Epidermal melanocyte (primary cell): Measurements from ENCODE around the gene BPIFB6.

Experiments
- DNase-seq: peaks from one replicate; pipeline ENCODE4 v3.0.0; 2011; ENCODE audit warnings: low spot score; ENCODE audit not compliant: insufficient read length

Gene BPIFB6

GRCh38 chr20:33059741-33060390 lies 28.4 kb downstream of the BPIFB6 start:
- no peak for DNase-seq

DNA sequence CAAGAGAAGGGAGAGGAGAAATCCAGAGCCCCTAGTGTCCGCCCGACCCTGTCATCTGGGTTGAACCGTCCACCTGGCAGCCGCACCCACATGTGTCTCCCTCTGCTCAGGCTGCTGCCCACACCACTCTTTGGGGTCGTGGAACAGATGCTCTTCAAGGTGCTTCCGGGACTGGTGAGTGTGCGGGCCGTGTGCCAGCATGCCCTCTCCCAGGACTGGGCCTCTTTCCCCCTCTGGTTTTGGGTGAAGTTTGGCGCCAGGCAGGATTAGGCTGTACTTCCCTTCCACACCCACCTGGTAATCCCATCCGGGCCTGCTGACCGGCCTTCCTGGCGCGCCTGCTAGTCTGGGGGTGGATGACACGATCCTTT lies 30.2 kb downstream of the BPIFB6 start:
- DNase-seq: no peak

- no peak for DNase-seq
Observed at GRCh38 chr20:33062105-33062824, 30.8 kb downstream of the BPIFB6 start.

GRCh38 chr20:33062825-33063149 lies 31.3 kb downstream of the BPIFB6 start:
- DNase-seq: no peak

DNA sequence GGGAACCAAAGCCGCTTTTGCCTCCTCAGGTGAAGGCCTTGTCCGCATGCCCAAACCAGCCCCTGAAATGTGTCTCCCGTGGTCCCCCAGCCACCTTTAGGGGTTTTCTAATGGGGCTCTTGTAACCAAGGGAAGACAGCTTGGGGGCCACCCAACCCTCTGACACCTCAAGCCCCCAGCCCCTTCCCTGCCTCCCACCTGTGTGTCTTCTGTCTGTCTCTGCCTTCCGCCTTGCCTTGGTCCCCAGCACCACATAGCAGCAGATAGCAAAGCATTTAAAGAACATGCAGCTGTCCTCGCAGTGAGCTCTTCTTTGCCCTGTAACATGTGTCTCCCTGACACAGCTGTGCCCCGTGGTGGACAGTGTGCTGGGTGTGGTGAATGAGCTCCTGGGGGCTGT lies 31.8 kb downstream of the BPIFB6 start:
- DNase-seq: no peak

DNA sequence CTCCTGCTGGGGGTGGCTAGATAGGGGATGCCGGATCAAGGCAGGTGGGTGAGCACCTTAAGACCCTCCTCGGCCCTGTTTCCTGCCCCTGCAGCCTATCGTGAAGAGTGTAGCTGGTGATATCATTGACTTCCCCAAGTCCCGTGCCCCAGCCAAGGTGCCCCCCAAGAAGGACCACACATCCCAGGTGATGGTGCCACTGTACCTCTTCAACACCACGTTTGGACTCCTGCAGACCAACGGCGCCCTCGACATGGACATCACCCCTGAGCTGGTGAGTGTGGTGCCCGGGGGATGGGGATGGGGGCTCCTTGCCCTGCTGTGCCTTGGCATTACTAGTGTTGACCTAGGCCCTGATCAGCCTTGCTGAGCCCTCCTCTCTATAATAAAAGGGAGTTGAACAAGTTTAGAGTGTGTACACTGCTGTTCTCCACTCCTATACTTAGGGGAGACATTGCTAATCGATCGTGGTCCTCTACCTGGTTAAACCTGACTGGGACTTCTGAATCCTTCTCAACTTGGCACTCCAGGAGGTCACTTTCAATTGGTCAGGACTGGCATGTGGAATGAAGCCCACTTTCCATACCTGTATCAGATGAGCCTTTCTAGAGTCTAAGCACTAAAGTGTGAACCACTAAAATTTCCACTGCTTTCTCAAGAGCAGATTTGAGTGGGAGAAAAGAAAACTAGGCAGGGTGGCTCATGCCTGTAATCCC lies 33.3 kb downstream of the BPIFB6 start:
- no peak for DNase-seq

DNA sequence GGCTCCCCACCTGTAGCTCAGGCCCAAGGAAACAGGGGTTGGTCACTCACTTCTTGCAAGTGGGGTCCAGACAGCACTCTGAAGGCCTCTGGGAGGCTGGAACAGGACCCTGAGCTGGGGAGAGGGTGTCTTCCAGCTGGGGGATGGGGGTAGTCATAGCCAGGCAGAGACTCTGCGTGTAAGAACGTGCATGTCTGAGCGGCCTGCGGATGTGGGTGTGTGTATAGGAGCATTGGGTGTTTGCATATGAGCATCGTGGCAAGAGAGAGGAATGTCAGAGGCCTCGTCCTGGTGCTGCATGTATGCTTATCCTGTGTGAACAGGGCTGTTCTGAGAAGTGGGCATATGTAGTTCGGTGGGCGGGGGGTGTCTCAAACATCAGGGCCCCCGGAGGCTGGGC lies 34.3 kb downstream of the BPIFB6 start:
- DNase-seq: no peak

GRCh38 chr20:33067806-33068205 lies 36.4 kb downstream of the BPIFB6 start:
- DNase-seq: no peak

DNA sequence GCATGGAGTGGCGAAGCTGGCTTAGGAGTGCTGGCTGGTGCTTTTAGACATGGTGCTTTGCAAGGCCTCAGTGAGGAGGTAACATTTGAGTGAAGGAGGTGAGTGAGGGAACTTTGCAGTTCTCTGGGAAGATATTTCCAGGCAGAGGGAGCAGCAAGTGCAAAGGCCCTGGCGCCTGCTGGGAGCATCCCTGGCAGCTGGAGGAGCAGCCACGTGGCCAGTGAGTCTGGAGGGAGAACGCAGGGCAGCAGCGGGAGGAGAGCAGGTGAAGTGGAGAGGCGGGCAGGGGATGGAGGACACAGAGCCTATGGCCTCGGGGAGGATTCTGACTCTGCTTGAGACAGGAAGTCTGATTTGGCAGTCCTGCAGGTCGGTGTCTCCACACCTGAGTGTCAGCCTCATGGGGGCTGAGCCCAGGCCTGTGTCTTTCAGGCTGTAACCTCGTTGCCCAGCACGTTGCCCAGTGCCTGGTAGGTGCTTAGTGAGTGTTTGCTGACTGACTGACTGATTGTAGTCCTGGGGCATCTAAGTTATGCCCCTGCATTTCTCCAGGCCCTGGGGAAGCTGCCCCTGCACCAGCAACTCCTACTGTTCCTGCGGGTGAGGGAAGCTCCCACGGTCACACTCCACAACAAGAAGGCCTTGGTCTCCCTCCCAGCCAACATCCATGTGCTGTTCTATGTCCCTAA lies 36.9 kb downstream of the BPIFB6 start:
- DNase-seq: no peak

DNA sequence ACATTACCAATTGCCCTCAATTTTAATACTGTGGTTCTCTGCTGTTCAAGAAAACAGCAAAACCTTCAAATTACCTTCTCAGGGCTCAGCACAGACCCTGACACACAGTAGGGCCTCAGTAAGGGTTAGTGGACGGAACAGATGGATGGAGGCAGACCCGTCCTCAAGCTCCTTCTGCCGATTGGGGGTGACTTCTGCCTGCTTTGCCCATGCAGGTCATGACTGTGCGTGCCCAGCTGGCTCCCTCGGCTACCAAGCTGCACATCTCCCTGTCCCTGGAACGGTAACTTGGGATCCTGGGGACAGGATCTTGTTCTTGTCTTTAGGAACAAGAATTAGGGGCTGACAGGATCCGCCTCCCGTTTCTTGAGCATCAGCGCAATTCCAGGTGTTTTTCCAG lies 38.2 kb downstream of the BPIFB6 start:
- no peak for DNase-seq

- DNase-seq: no peak
Observed at GRCh38 chr20:33070111-33071053, 38.9 kb downstream of the BPIFB6 start.

- DNase-seq: no peak
Observed at GRCh38 chr20:33071198-33071597, 39.8 kb downstream of the BPIFB6 start.

DNA sequence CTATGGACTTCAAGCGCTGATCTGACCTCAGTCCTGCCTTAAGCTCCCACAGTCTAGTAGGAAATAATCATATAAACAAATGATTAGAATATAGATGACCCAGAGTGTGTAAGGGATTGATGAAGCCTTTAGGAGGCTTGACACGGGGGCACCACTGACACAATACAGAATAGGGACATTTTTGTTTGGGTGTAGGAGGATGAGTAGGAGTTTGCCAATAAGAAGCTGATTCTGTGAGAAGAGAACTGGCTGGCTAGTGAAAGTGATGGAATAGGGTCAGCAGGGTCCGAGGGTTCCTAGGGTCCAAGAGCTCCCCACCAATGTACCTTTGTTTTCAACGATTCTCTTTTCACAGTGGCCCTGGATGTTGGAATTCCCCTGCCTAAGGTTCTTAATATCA lies 40.9 kb downstream of the BPIFB6 start:
- no peak for DNase-seq

GRCh38 chr20:33072813-33073212 lies 41.4 kb downstream of the BPIFB6 start:
- DNase-seq: no peak

DNA sequence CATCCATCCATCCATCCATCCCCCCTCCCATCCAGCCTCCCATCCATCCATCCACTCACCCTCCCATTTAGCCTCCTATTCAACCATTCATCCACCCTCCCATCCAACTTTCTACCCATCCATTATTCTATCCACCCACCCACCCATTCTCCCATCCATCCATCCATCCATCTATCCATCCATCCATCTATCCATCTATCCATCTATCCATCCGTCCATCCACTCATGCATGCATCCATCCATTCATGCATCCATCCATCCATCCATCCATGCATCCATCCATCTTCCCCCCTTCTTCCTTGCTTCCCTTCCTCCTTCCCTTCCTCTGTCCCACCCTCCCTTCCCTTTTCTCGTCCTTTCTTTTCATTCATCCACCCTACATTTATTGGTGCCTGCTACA lies 43.2 kb downstream of the BPIFB6 start:
- DNase-seq: no peak

DNA sequence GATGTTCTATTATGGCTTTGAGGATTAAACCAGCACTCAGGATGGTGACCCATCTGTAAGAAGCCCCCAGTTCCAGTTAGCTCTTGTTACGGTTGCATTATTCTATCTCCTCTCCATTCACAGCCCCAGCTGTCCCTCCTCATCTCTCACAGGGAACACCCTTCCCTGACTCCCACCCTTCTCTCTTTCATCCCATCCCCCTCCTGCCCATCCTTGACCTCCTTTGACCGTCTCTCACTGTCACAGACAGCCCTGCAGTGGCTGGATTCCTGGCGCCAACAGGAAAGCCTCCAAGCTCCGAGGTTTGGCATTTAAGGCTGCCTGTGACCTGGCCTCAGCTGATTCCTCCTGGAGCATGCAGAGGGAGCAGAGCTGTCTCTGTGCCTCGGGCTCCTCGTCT lies 43.8 kb downstream of the BPIFB6 start:
- no peak for DNase-seq

- DNase-seq: no peak
Observed at GRCh38 chr20:33076662-33077372, 45.4 kb downstream of the BPIFB6 start.

- no peak for DNase-seq
Observed at GRCh38 chr20:33079259-33079658, 47.8 kb downstream of the BPIFB6 start, which contains the start of gene BPIFB4. Gene BPIFB4, plus strand, starts transcription at chr20:33079643. Its CDS starts 1,884 bp downstream, at chr20:33081527.

DNA sequence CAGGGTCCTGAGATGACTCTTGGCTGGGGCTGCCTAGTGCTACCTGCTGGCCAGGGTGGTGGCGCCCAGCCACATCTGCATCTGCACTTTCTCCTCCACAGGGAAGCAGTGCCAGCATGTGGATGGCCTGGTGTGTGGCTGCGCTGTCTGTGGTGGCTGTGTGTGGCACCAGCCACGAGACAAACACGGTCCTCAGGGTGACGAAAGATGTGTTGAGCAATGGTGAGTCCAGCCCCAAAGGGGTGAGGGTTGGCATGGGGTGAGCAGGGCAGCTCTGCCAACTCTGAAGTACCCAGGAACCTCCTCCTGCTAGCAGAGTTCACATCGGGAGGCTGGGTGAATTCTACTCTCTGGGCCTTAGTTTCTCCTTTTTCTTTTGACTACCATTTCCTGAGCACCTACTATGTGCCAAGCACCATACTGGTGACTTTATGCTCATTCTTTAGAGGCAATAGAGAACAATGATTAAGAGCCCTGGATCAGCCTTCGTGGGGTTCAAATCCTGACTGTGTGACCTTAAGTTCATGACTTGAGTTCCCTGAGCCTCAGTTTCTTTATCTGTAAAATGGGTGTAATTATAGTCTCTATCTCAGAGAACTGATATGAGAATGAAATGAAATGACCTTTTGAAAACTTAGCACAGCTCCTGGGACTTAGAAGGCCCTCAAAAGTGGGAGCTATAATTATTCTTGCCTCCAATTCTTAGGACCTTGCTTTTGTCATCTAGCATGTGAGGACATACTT lies 50.1 kb downstream of the BPIFB6 start:
- no peak for DNase-seq

GRCh38 chr20:33082546-33082945 lies 51.1 kb downstream of the BPIFB6 start:
- no peak for DNase-seq
